Right renal cortex interstitium (tissue), 3 donors: ENCODE results near the gene AOPEP. TPM values are rescaled to one million over a fixed set of nuclear protein-coding genes. Genes with fewer than 3 reads are reported as not detected.

Experiments used
- DNase-seq, 3 donors: peaks; one replicate each; pipeline ENCODE4 v3.0.0-alpha.2; 2013; ENCODE audit warnings: low read depth in 3 of 3, low spot score in 2 of 3
- polyA plus RNA-seq, 3 donors: library from polyadenylated mRNA; unstranded; fragments of 120-200 nt; gene quantifications; one replicate each; pipeline ENCODE4 v1.2.1, GENCODE V29; 2013; ENCODE audit not compliant: insufficient read length in 3 of 3

AOPEP gene
- polyA plus RNA-seq, 3 donors, result 47.3 to 58.7 (median 51.8) TPM

- DNase-seq, result no peak
These were observed 81.1 kb downstream of the AOPEP start for GRCh38 chr9:94807556-94807955.

GRCh38 chr9:94808926-94809700 lies 82.6 kb downstream of the AOPEP start:
- no peak for DNase-seq

DNA sequence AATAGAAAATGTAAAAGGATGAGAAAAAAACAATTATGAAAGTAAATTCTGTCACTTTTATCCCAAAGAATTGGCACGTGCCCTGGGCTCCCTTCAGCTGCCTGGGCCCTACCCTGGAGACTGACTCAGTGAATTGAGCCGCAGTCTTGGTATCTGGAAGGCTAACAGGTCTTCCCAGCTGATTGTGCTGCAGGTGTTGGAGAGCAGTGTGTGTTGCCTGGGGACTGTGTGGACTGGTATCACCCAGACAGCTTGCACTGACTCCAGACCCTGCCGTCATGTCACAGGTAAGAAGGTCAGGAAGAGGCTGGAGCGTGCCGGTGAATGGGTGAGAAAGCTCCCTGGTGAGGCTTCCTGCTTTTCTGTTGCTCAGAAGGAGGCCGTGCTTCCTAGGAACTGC lies 83.3 kb downstream of the AOPEP start:
- DNase-seq, result no peak

- DNase-seq, result no peak
These were observed 84.6 kb downstream of the AOPEP start for GRCh38 chr9:94811074-94811473.

GRCh38 chr9:94812343-94812742 lies 85.8 kb downstream of the AOPEP start:
- no peak for DNase-seq

DNA sequence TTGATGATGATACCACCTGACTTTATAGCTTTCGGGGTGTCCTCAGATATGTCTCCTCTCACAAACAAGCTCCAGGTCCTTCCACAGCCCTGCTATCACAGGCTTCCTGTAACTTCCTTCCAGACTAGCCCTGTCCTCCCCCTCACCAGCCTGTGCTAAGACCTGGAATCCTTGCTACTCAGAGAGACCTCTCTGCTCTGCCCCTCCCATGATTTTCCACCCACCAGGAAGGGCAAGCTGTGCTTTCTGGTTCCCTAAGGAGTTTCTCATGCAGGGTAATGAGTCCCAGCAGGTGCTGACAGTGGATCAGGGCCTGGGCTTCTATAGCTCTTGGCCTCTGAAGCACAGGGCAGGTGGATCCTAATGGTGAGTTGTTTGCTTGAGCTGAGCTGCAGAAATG lies 86.9 kb downstream of the AOPEP start:
- DNase-seq, result no peak

DNA sequence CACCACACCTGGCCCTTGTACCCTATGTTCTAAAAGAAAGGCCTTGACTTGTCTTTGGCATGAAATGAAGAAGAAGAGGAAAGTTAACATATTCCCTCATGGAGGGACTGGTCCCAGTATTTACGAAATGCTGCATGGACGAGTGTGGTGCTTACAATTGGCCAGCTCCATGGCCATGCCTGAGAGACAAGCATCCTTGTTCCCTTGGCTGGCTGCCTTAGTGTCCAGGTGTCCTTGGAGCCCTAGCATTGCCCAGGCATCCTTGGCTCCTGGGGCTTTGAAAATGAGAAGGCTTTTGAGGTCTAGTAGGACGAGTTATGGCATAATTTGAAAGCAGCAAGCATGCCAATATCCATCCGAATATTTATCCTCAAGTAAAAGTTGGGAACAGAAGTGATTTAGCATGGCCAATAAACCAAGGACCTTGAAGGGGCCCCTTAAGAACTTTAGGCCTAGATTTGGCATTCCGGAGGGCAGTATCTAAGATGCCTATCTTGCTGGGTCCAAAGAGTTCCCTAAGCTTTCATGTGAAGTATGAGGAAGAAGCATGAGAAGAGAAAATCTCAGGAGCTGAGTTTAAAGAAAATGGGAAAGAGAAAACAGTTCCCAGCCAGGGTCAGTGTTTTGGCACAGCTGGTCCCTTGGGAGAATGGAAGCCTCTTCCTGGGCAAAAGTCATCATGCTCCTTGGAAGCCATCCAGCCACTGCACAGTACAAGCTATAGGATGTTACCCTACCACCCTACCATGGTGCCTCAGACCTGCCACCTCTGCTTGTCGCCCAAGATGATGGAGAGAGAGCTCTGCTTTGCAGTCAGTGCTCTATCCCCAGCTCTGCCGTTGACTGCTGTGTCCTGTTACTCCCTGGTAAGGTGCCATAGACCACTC lies 91.0 kb downstream of the AOPEP start:
- DNase-seq, result no peak

DNA sequence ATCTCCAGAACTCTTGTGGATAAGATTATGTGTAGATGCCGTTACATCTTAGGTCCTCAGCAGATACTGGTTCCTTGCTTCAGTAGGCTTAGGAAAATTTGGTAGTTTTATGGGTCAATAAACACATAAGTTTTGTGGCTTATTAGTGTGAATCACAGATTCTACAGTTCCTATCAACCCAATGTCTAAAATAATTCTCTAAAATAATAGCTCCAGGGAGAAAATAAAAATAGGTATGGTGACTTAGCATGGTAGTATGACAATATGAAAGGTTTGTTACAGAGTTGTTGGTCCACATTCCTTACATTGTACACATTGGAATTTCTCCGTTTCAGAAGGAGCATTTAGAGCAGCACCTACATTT lies 91.7 kb downstream of the AOPEP start:
- no peak for DNase-seq

DNA sequence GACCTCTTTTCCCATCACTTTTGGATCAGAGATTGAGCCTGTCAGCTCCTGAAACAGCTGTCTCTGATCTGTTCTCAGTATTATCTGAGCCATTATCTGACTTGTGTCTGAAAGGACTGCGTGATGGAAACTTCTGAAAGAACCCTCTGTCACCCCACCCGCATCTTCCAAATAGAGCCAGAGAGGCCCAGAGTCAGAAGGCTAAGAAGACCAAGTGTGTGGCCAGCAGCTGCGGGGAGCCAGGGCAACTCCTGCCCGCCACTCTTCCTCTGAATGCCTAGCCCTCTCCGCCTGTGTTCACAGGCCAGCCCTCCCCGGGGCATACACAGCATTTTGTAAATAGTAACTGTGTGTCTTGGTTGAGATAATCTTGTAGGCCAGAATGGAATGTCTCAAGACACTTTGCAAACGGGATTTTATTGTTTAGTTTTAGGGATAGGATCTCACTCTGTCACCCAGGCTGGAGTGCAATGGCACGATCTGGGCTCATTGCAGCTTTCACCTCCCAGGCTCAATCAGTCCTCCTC lies 92.7 kb downstream of the AOPEP start:
- DNase-seq, result no peak

- no peak for DNase-seq
These were observed 94.8 kb downstream of the AOPEP start for GRCh38 chr9:94821098-94821887.

GRCh38 chr9:94822273-94822672 lies 95.8 kb downstream of the AOPEP start:
- DNase-seq, result no peak

DNA sequence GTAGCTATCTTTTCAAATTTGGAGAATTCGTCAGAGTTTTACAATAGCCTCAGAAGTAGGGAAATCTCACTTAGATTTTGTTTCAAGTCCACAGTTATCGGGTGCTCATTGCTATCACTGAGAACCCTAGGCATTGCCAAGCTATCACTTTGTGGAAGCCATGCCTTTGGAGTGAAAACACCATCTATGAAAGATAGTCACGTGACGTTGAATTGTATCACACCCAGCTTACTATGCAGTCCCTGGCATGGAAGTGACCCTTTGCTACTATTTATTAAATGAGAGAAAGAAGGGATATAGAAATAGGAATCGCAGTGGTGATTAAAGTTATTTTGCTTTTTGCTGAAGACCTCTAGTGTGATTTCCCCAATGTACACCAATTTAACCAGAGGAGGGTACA lies 97.2 kb downstream of the AOPEP start:
- DNase-seq, result no peak

GRCh38 chr9:94824411-94824810 lies 97.9 kb downstream of the AOPEP start:
- no peak for DNase-seq

DNA sequence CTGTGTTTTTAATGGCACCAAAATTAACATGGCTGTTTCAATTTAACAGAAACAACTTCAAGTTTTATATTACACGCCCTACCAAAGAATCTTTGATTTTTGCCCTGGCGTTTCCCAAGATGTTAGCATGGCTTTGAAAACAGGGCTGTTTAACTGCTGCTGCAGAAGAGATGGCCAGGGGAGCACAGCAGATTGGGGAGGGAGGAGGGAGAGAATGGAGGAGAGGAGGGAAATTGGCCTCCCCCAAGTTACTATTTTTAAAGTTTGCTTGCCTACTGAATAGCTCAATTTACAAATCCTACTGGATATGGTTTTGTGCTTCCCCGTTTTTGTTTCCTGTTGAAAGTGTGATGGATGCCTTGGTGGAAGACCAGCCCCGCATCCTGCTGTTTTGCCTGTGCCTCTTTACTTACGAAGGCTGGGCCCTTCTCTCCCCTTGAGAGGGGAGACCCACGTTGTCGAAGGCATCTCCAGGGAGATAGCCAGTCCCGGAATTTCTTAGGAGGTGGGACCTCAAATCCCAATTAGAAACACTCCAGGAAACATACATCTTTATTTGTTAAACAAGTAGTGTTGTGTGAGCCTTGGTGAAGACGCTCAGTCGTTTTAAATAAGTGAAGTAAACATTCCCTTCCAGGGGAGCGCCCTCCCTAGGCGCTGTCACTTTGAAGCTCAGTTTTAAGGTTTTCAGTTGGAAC lies 98.6 kb downstream of the AOPEP start:
- no peak for DNase-seq

- DNase-seq, result no peak
These were observed 99.1 kb downstream of the AOPEP start for GRCh38 chr9:94825611-94825958.

GRCh38 chr9:94826044-94826443 lies 99.5 kb downstream of the AOPEP start:
- no peak for DNase-seq

DNA sequence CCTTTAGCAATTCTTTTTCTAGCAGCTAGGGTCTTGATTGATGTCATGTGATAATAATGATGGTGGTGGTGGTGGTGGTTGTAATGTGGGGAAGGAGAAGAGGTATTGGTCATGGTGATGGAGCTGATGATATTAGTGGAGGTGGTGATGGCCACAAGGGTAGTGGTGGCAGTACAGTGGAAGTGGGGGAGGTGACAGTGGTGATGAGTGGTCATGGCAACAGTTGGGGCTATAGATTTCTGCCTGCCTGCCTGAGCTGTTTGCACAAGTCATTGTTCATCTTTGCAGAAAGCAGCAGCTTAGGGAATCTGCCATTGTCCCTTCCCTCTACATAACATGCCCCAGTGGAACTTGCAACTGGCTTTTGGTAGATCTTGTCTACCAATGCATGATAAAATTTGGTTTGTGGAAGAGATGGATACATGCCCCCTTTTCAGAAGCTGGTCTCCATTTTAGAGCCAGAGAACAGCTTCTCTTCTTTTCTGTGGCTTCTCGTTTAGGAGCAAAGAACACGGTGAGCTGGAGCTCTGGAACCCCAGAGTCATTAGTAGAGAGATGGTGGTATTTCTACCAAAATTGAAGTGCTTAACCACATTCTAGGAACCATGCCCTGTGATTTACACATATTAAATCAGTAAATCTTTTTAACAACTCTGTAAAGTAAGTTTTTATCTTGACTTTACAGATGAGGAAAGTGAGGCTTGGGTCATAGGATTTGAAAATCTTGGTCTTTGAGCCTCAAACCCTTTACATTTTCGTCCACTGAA lies 100.3 kb downstream of the AOPEP start:
- no peak for DNase-seq

DNA sequence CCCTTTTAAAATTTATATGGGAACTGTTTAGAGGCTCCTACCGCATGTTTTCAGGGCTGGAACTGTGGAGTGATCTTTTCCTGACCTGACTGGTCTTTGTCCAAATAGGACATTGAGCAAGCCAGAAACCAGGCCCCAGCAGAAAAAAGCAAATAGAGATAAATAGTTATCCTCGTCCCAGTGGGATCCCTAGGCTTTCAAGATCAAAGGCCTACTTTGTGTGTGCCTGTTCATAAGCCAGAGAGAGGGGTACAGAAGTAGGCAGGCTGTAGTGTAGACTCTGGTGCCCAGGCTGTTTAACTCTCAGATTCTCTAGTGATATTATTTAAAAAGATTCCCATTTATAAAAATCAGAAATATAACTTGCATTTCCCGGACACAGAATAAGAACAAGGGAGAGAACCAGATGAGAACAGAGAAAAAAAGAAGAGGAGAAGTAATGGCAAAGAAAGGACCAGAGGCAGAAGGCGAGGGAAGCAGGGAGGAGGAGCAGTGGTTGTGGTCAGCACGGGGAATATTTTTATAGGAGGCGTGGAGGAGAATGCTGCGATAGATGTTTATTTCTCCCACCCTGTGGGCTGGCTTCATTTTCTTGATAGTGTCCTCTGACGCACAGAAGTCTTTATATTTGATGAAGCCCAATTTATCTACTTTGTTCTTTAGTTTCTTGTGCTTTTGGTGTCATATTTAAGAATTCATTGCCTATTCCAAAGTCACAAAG lies 101.2 kb downstream of the AOPEP start:
- no peak for DNase-seq
